ENCODE data around the gene BTBD9.

Gene BTBD9

GRCh38 chr6:38599261-38599660 lies 40.5 kb downstream of the BTBD9 start:
- no peak for DNase-seq (ENCODE audit: low spot score)

DNA sequence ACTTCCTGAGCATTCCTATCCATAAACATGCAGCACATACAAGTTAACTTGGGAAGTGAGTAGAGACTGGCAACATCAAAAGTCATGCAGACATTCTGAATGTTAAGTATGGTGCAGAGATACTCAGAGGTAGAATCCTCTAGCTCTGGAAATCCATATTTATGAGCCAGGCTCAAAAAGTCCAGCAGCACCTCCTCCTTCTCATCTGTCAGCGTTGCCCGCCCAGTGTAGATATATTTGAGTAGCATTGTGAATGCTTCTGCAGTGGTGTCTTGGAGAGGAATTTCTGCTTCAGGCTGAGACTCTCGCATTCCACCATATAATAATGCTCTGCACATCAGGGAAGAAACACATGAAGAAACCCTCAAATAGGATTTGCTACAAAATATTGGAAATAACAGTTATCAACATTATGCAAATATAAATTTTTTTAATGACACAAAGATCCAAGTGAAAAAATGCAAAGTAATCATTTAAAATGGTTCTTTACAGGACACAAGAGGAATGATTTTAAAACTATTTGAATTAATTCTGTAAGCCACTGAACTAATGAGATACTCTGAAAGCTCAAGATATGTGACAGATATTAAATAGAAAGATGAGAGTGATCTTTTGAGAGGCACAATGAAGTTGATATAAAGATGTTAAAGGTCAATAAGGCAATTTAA lies 45.6 kb downstream of the BTBD9 start:
- DNase-seq (ENCODE audit: low spot score) = no peak

DNA sequence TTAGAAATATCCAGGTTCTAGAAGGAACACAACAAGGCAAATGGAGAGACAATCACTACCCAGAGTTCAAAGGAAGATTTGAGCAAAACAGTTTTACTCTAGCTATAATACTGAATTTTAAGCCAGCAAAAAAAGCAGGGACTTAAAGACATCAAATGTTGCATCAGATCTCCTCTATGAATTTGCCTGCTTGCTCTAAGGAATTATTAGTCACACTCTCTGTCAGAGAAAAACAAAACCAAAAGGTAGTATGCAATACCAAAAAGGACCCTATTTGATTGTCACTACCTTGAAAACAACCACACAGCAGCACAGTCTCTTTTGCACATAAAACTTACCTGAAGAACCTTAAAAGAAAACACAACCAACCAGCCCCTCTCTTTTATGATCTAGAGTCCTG lies 46.3 kb downstream of the BTBD9 start:
- DNase-seq (ENCODE audit: low spot score) = no peak

GRCh38 chr6:38591439-38591838 lies 48.3 kb downstream of the BTBD9 start:
- DNase-seq (ENCODE audit: low spot score) = no peak

DNA sequence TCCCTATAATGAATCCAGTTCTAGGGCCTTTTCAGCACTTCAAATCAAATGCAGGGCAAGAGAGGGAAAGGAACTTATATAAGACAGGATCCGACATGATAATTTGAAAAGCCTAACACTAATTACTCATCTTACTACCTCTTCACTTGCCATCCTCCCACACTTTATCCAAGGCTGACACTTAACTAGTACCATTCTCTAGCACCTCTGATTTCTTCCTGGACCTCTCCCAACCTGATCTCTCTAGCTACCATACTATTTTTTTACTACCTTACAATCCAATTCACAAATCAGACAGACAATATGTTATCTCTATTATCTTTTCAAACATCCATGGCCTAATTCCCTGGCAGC lies 50.4 kb downstream of the BTBD9 start:
- DNase-seq (ENCODE audit: low spot score) = no peak

- DNase-seq (ENCODE audit: low spot score) = no peak
Measured at GRCh38 chr6:38588631-38589366, 50.9 kb downstream of the BTBD9 start.

DNA sequence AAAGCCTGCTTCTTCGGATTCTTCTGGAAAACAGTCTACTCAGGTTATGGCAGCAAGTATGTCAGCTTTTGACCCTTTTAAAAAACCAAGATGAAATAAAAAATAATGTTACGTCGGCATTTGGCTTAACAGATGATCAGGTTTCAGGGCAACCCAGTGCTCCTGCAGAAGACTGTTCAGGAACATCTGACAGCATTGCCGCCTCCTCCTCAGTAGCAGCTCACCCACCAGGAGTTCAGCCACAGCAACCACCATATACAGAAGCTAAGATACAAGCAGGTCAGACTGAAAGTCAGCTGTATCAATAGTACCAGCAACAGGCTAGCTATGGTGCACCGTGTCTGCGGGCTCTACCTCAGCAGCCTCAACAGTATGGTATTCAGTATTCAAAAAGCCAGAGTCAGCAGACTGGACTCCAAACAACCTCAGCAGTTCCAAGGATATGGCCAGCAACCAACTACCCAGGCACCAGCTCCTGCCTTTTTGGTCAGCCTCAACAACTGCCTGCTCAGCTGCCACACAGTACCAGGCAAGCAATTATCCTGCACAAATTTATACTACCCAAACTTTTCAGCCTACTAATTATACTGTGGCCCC lies 51.9 kb downstream of the BTBD9 start:
- no peak for DNase-seq (ENCODE audit: low spot score)

DNA sequence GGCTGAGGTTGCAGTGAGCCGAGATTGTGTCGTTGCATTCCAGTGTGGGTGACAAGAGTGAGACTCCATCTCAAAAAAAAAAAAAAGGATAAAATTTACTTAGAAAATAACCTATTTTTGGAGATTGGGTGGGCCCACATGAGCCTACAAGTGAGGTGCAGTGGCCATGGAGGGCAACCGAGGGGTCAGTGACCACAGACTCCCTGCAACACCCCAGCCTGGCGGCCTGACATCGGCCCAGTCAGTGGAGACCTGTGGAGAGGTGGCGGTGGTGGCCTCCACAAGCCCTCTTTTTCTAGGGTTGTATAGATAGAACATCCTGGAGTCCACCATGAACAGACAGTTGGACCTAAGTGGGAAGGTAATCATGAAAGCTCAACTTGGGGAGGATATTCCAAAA lies 52.7 kb downstream of the BTBD9 start:
- no peak for DNase-seq (ENCODE audit: low spot score)

DNA sequence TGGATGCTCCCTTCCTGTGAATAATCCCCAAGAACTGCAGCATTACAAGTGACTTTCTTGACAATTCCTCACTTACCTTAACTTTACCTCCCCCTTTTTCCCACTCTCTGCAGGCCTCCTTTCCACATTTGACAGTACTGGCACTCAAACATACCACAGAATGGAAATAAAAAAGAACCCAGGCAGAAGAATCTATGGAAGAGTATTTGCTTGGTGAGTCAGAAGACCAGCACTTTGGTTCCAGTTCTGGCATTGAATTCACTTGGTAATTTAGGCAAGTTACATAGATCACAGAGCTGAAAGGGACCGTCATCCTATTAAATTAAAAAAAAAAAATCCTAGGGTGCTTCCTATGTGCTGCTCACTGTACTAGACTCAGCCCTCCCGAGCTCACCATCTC lies 55.0 kb downstream of the BTBD9 start:
- no peak for DNase-seq (ENCODE audit: low spot score)

- no peak for DNase-seq (ENCODE audit: low spot score)
Measured at GRCh38 chr6:38583523-38583922, 56.2 kb downstream of the BTBD9 start.

GRCh38 chr6:38580030-38580429 lies 59.7 kb downstream of the BTBD9 start:
- no peak for DNase-seq (ENCODE audit: low spot score)

- no peak for DNase-seq (ENCODE audit: low spot score)
Measured at GRCh38 chr6:38579010-38579628, 60.6 kb downstream of the BTBD9 start.

- no peak for DNase-seq (ENCODE audit: low spot score)
Measured at GRCh38 chr6:38578075-38578474, 61.7 kb downstream of the BTBD9 start.

DNA sequence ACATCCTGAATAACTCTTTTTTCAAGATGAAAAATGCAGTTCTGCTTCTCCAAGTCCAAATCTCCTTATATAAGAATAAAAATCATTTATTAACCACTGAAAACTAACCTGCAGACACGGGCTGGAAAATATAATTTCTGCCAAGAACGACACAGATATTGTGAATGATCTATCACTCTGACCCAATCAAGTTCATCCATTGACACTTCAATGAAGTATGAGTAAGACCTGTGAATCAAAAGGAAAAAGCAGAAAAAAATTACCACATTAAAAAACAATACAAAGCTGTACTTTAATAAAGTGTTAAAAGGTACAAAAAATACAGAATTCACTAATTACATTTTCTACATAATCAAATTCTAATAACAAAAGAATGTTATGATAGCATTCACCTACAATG lies 62.2 kb downstream of the BTBD9 start:
- no peak for DNase-seq (ENCODE audit: low spot score)

DNA sequence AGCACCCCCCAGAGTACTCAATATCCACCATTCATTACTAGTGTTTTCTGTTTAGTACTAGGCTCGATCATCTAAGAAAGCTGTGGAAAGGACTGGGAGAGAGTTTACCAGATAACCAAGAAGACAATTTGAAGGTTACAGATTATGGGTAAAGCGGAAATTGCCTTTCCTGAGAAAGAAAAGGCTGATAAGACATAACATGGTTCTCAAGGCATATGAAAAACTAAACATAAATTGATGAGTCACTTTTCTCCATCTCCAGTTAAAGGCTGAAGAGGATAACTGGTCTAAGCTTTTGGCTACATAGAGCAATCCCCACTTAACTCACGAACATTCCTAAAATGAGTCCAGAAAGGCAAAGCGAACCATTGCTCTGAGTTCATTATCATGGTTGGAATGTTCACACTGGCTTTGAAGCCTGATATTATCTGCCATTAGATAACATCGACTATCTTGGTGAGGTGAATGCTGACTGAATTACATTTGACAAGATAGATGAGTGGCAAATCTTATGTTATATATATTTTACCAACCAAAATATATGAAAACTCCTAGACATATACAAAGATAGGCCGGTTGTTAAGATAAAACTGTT lies 65.8 kb downstream of the BTBD9 start:
- DNase-seq (ENCODE audit: low spot score) = no peak

- peak; percentile 71 for DNase-seq (ENCODE audit: low spot score)
Measured at GRCh38 chr6:38572186-38572813, 67.4 kb downstream of the BTBD9 start.

DNA sequence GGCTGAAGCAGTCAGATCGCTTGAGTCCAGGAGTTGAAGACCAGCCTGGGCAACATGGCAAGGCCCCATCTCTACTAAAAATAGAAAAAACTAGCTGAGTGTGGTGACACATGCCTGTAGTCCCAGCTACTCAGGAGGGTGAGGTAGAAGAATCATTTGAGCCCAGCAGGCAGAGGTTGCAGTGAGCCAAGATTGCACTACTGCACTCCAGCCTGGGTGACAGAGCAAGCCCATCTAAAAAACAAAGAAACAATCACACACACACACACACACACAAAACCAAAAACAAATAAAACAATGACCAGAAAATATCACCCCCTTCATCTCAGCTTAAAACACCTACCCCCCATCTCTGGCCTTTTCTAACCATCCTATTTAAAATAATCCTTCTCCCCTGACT lies 68.0 kb downstream of the BTBD9 start:
- no peak for DNase-seq (ENCODE audit: low spot score)

DNA sequence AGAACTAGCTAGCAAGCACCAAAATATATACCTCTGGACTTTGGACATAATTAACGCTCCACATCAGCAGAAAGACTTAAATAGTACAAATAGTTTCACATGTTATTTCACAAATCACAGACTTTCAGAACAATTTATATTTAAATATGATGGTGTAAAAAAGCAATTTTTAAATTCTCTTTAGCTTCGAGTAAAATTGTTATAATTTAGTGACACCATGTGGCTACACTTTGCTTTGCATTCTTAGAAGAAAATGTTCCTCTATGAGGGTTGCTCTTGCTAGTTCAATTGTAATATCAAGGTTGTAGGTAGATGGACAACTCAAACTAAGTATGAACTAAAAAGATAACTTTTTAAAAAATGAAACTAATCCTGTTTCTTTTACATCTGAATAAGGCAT lies 69.0 kb downstream of the BTBD9 start:
- DNase-seq (ENCODE audit: low spot score) = peak; percentile 41

DNA sequence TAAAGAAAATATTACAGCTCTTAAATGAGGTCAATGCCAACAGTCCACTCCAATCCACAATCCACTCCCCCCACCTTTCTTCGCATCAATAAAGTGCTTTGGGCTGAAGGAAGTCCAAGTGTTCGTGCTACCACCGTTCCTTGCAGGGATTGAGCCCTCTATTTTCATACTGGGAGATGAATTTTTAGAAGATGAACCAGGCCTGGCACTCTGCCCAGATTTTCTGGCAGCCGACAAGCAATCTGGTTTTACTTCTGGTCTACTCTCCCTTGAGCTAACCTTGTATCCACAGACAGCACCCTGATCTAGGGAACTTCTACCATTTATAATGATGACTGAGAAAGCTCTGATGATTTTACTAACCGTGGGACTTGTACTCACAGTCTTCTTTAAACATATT lies 72.3 kb downstream of the BTBD9 start:
- peak; percentile 35 for DNase-seq (ENCODE audit: low spot score)

GRCh38 chr6:38566295-38567030 lies 73.3 kb downstream of the BTBD9 start:
- DNase-seq (ENCODE audit: low spot score) = no peak

DNA sequence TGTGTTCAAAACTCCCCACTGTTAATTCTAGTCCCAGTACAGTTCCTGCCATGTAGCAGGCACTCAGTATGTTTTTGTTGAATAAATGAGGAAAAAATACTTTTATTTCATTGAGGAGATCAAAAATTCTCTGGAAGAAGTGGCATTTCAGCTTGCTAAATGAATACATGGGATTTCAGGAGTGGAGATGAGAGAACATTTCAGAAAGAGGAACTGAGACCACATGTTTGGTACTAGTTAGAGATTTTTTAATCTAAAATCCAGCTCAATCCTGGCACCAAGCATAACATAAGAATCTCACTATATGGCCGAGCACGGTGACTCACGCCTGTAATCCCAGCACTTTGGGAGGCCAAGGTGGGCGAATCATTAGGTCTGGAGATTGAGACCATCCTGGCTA lies 75.4 kb downstream of the BTBD9 start:
- no peak for DNase-seq (ENCODE audit: low spot score)

GRCh38 chr6:38555606-38556005 lies 84.1 kb downstream of the BTBD9 start:
- no peak for DNase-seq (ENCODE audit: low spot score)

All from NAMALWA (cell line).